HG03045 (cell line): ENCODE results near the gene RBM43.
A peak's percentile ranks its signal among the peaks of the same experiment; 100 is the strongest.
"Not testable (repeated sequence)": the region's sequence is repeated elsewhere in the genome, so short reads cannot be mapped to it uniquely, and the experiment has no call there.

Source experiments
- ATAC-seq: cut with Tn5 transposase; IDR thresholded peaks from one replicate; pipeline ENCODE4 v1.9.1; 2021; ENCODE audit warnings: mild to moderate bottlenecking, moderate library complexity; ENCODE audit not compliant: unreplicated experiment

RBM43 gene

GRCh38 chr2:151269798-151270568 is 8.3 kb upstream of the RBM43 start:
- no peak for ATAC-seq

- ATAC-seq = no peak
These were observed 6.4 kb upstream of the RBM43 start for GRCh38 chr2:151268085-151268484.

- ATAC-seq = no peak
These were observed 5.9 kb upstream of the RBM43 start for GRCh38 chr2:151267537-151267936.

- ATAC-seq = no peak
These were observed 4.3 kb upstream of the RBM43 start for GRCh38 chr2:151265991-151266390.

- ATAC-seq = no peak
These were observed 2.6 kb upstream of the RBM43 start for GRCh38 chr2:151264157-151264825.

GRCh38 chr2:151262629-151263028 is 966 bp upstream of the RBM43 start:
- ATAC-seq = no peak

- no peak for ATAC-seq
These were observed 271 bp upstream of the RBM43 start for GRCh38 chr2:151261977-151262291.

- ATAC-seq = peak; percentile 3
These were observed 961 bp downstream of the RBM43 start for GRCh38 chr2:151260573-151261230.

GRCh38 chr2:151258121-151258520 is 3.5 kb downstream of the RBM43 start:
- ATAC-seq = no peak

- ATAC-seq = no peak
These were observed 9.0 kb downstream of the RBM43 start for GRCh38 chr2:151252646-151253045.

GRCh38 chr2:151251012-151251411 is 10.7 kb downstream of the RBM43 start:
- ATAC-seq = no peak

- ATAC-seq = no peak
These were observed 14.2 kb downstream of the RBM43 start for GRCh38 chr2:151247432-151247831.

- no peak for ATAC-seq
These were observed 15.5 kb downstream of the RBM43 start for GRCh38 chr2:151246152-151246551.

GRCh38 chr2:151243468-151243867 is 18.2 kb downstream of the RBM43 start:
- no peak for ATAC-seq

GRCh38 chr2:151241224-151241623 is 20.4 kb downstream of the RBM43 start:
- ATAC-seq = no peak

- no peak for ATAC-seq
These were observed 21.2 kb downstream of the RBM43 start for GRCh38 chr2:151240433-151240832.

- ATAC-seq = no peak
These were observed 22.0 kb downstream of the RBM43 start for GRCh38 chr2:151239624-151240023.

GRCh38 chr2:151238527-151239487 is 22.9 kb downstream of the RBM43 start:
- no peak for ATAC-seq

- ATAC-seq = no peak
These were observed 24.1 kb downstream of the RBM43 start for GRCh38 chr2:151237422-151238025.

- ATAC-seq = not testable (repeated sequence)
These were observed 27.9 kb downstream of the RBM43 start for GRCh38 chr2:151233760-151234159.

GRCh38 chr2:151233288-151233687 is 28.4 kb downstream of the RBM43 start:
- not testable (repeated sequence) for ATAC-seq
